K562 (cell line): ENCODE results near the gene NOL4L. TPM values are rescaled to one million over a fixed set of nuclear protein-coding genes. Genes with fewer than 3 reads are reported as not detected.

Source experiments
- ASH1L ChIP-seq: fragments of 450-650 bp; IDR thresholded peaks from 2 replicates; pipeline ENCODE4 v1.6.1; 2018; ENCODE audit warnings: borderline replicate concordance, mild to moderate bottlenecking, low read depth; ENCODE audit not compliant: partially characterized antibody
- ATF1 ChIP-seq, 2 experiments: fragments of 450-650 bp in 1 of 2; IDR thresholded peaks; 2 replicates each; pipeline ENCODE4 v1.6.1; 2016; ENCODE audit warnings: missing compliant biosample characterization in 1 of 2, missing genetic modification characterization in 1 of 2
- HBP1 ChIP-seq: fragments of 450-650 bp; formaldehyde crosslinking; IDR thresholded peaks from 2 replicates; pipeline ENCODE4 v1.4.0; 2022; ENCODE audit warnings: missing genetic modification characterization
- HDGF ChIP-seq: fragments of 450-650 bp; IDR thresholded peaks from 2 replicates; pipeline ENCODE4 v1.6.1; 2016
- KDM1A ChIP-seq, 2 experiments: fragments of 450-650 bp; IDR thresholded peaks; 2 replicates each; pipeline ENCODE4 v1.6.1; 2016; ENCODE audit warnings: mild to moderate bottlenecking in 2 of 2
- NCOR1 ChIP-seq: fragments of 450-650 bp; IDR thresholded peaks from 2 replicates; pipeline ENCODE4 v1.6.1; 2016; ENCODE audit warnings: mild to moderate bottlenecking, moderate library complexity
- NR0B1 ChIP-seq: fragments of 450-650 bp; IDR thresholded peaks from one replicate; pipeline ENCODE4 v1.6.1; 2018; ENCODE audit warnings: mild to moderate bottlenecking, moderate library complexity; ENCODE audit not compliant: partially characterized antibody
- PRPF4 ChIP-seq: fragments of 200-400 bp; formaldehyde crosslinking; IDR thresholded peaks from one replicate; pipeline ENCODE4 v1.6.1; 2017; ENCODE audit warnings: low read length, low read depth, mild to moderate bottlenecking; ENCODE audit not compliant: insufficient read depth, poor library complexity, severe bottlenecking
- polyA plus RNA-seq, 8 experiments: library from polyadenylated mRNA; depleted of rRNA in 4 of 8; stranded (reverse) in 5 of 8; unstranded in 3 of 8; fragments of >200 nt; fragmentation: Nextera tagmentation in 2 of 8; fragmentation: Illumina TruSeq in 1 of 8; extraction: Ambion mirVana in 2 of 8; extraction: Trizol in 1 of 8; gene quantifications; 2 replicates each; pipeline versions ENCODE4 v1.2.1 to v1.2.3, GENCODE V29; 2011 to 2014; ENCODE audit warnings: inconsistent platforms in 1 of 8, missing spikeins in 1 of 8
- total RNA-seq, 7 experiments: library from RNA; depleted of rRNA in 6 of 7; stranded (reverse); fragments of >200 nt in 6 of 7; fragmentation: Illumina TruSeq in 2 of 7; extraction: Trizol in 2 of 7; gene quantifications; 2 replicates each; pipeline versions ENCODE4 v1.2.1 to v1.2.3, GENCODE V29; 2011 to 2021; ENCODE audit warnings: low replicate concordance in 1 of 7
- TF ChIP-seq, protein P1 (sequence below): sonication (generic); formaldehyde crosslinking; IDR thresholded peaks from 2 replicates; pipeline ENCODE4 v1.8.0; 2022; ENCODE audit warnings: mild to moderate bottlenecking, missing genetic modification reagents

NOL4L gene
- total and polyA plus RNA-seq, 9 of the 15 experiments (the other 6 are each of a cell fraction or from before 2014, with no cell fraction given) = 5.1 to 36.2 (median 13.6) TPM

GRCh38 chr20:32567384-32568178 lies 17.6 kb downstream of the NOL4L start (continued):
- TF ChIP-seq, protein P1, sequence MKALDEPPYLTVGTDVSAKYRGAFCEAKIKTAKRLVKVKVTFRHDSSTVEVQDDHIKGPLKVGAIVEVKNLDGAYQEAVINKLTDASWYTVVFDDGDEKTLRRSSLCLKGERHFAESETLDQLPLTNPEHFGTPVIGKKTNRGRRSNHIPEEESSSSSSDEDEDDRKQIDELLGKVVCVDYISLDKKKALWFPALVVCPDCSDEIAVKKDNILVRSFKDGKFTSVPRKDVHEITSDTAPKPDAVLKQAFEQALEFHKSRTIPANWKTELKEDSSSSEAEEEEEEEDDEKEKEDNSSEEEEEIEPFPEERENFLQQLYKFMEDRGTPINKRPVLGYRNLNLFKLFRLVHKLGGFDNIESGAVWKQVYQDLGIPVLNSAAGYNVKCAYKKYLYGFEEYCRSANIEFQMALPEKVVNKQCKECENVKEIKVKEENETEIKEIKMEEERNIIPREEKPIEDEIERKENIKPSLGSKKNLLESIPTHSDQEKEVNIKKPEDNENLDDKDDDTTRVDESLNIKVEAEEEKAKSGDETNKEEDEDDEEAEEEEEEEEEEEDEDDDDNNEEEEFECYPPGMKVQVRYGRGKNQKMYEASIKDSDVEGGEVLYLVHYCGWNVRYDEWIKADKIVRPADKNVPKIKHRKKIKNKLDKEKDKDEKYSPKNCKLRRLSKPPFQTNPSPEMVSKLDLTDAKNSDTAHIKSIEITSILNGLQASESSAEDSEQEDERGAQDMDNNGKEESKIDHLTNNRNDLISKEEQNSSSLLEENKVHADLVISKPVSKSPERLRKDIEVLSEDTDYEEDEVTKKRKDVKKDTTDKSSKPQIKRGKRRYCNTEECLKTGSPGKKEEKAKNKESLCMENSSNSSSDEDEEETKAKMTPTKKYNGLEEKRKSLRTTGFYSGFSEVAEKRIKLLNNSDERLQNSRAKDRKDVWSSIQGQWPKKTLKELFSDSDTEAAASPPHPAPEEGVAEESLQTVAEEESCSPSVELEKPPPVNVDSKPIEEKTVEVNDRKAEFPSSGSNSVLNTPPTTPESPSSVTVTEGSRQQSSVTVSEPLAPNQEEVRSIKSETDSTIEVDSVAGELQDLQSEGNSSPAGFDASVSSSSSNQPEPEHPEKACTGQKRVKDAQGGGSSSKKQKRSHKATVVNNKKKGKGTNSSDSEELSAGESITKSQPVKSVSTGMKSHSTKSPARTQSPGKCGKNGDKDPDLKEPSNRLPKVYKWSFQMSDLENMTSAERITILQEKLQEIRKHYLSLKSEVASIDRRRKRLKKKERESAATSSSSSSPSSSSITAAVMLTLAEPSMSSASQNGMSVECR (CRISPR knock-in tag) = no peak
- no peak for TF ChIP-seq PRPF4
- TF ChIP-seq NCOR1 = no peak
- TF ChIP-seq ASH1L = no peak
- no peak for TF ChIP-seq ATF1 (CRISPR knock-in tag; IDR thresholded peaks at IDR 0.05)
- TF ChIP-seq ATF1 (tag; IDR thresholded peaks at IDR 0.05) = peak; percentile 43; the same call in 1 of the 2 replicates
- 0 out of 2 replicates have a peak, but pooled peaks have one; percentile 43 for TF ChIP-seq HDGF
- TF ChIP-seq HBP1 (CRISPR knock-in tag) = 0 out of 2 replicates have a peak, but pooled peaks have one; percentile 21
- TF ChIP-seq KDM1A (IDR thresholded peaks at IDR 0.05) = peak; percentile 78 to 87
- no peak for TF ChIP-seq NR0B1
